ENCODE data around the gene PRX.
A peak's percentile ranks its signal among the peaks of the same experiment; 100 is the strongest.
"Not testable (repeated sequence)": the region's sequence is repeated elsewhere in the genome, so short reads cannot be mapped to it uniquely, and the experiment has no call there.

The PRX gene

GRCh38 chr19:40413291-40413845, at the start of gene PRX:
Gene PRX (minus strand): TSS chr19:40413378. CDS start chr19:40407932, 5,446 bp downstream.
- no peak for DNase-seq (ENCODE audit: low spot score)

GRCh38 chr19:40461669-40462221, 48.6 kb upstream of the PRX start:
- no peak for DNase-seq (ENCODE audit: low spot score)

- DNase-seq (ENCODE audit: low spot score), result no peak
Measured at GRCh38 chr19:40460185-40460584, 47.0 kb upstream of the PRX start.

GRCh38 chr19:40458597-40458974, 45.4 kb upstream of the PRX start:
- no peak for DNase-seq (ENCODE audit: low spot score)

GRCh38 chr19:40457953-40458596, 44.9 kb upstream of the PRX start:
- no peak for DNase-seq (ENCODE audit: low spot score)

GRCh38 chr19:40457048-40457447, 43.9 kb upstream of the PRX start:
- no peak for DNase-seq (ENCODE audit: low spot score)

- DNase-seq (ENCODE audit: low spot score), result not testable (repeated sequence)
Measured at GRCh38 chr19:40453943-40454342, 40.8 kb upstream of the PRX start.

- no peak for DNase-seq (ENCODE audit: low spot score)
Measured at GRCh38 chr19:40453151-40453735, 40.1 kb upstream of the PRX start.

- no peak for DNase-seq (ENCODE audit: low spot score)
Measured at GRCh38 chr19:40452016-40452415, 38.8 kb upstream of the PRX start.

- DNase-seq (ENCODE audit: low spot score), result no peak
Measured at GRCh38 chr19:40450664-40451063, 37.5 kb upstream of the PRX start.

GRCh38 chr19:40449506-40449905, 36.3 kb upstream of the PRX start:
- DNase-seq (ENCODE audit: low spot score), result no peak

GRCh38 chr19:40446263-40446784, 33.1 kb upstream of the PRX start:
- no peak for DNase-seq (ENCODE audit: low spot score)

GRCh38 chr19:40445780-40446262, 32.6 kb upstream of the PRX start:
- no peak for DNase-seq (ENCODE audit: low spot score)

- no peak for DNase-seq (ENCODE audit: low spot score)
Measured at GRCh38 chr19:40444825-40445312, 31.7 kb upstream of the PRX start.

GRCh38 chr19:40444000-40444824, 31.0 kb upstream of the PRX start, which contains the start of gene SERTAD3:
Gene SERTAD3 (minus strand): TSS chr19:40444335. CDS start chr19:40442080, 2,255 bp downstream.
- DNase-seq (ENCODE audit: low spot score), result peak; percentile 98

- peak; percentile 99 for DNase-seq (ENCODE audit: low spot score)
Measured at GRCh38 chr19:40443131-40443999, 30.2 kb upstream of the PRX start.

- DNase-seq (ENCODE audit: low spot score), result no peak
Measured at GRCh38 chr19:40442328-40443130, 29.4 kb upstream of the PRX start.

- no peak for DNase-seq (ENCODE audit: low spot score)
Measured at GRCh38 chr19:40441719-40442253, 28.6 kb upstream of the PRX start.

GRCh38 chr19:40438284-40438683, 25.1 kb upstream of the PRX start:
- DNase-seq (ENCODE audit: low spot score), result no peak

All from left forelimb (tissue), 1 donor.